HepG2 (cell line): ENCODE data around the gene ETV2. TPM values are rescaled to one million over a fixed set of nuclear protein-coding genes. Genes with fewer than 3 reads are reported as not detected.
A peak's percentile ranks its signal among the peaks of the same experiment; 100 is the strongest.
"Not testable (repeated sequence)": the region's sequence is repeated elsewhere in the genome, so short reads cannot be mapped to it uniquely, and the experiment has no call there.

ENCODE experiments used
- ATAC-seq: fragments of 200-7000 bp; cut with Tn5 transposase; 3 replicates; pipeline ENCODE4 v1.9.1; 2020; ENCODE audit warnings: mild to moderate bottlenecking, moderate library complexity
- BruUV-seq: library from RNA; stranded (reverse); fragments of 400-500 nt; replicated peaks from 2 replicates; lab custom pipeline; 2021; lab: Mats Ljungman, UMichigan
- CTCF ChIA-PET: fragments of 300-600 bp; formaldehyde crosslinking; extraction: SDS; loops from one replicate; lab custom pipeline; 2021; ENCODE audit warnings: low total read pairs, inconsistent platforms, low intra/inter-chr PET ratio; lab: Yijun Ruan, JAX
- POLR2A ChIA-PET: fragments of 350-600 bp; sonication (Branson Sonifier 250); formaldehyde crosslinking; loops from one replicate; lab custom pipeline; 2020; ENCODE audit warnings: antibody characterized with exemption, inconsistent platforms; lab: Yijun Ruan, JAX
- DNase-seq: peaks from one replicate; pipeline ENCODE4 v3.0.0-alpha.2; 2015; ENCODE audit warnings: low spot score
- FAIRE-seq: peaks from 3 replicates; lab custom pipeline; 2011; peaks lifted over from hg19 to GRCh38; lab: Jason Lieb, UNC
- H2AFZ ChIP-seq: one replicate; pipeline ENCODE4 v1.6.1; 2011; ENCODE audit warnings: low read length, inconsistent platforms
- H3K27ac ChIP-seq: fragments of 300-600 bp; 3 replicates; pipeline ENCODE4 v1.8.0; 2011; ENCODE audit warnings: mixed run types, mild to moderate bottlenecking, mixed read lengths, low read length, inconsistent platforms; ENCODE audit not compliant: insufficient read depth; ENCODE audit errors: extremely low read length
- H3K27me3 ChIP-seq, 2 experiments: fragments of 200-600 bp in 1 of 2; 2 replicates in 1 of 2; 3 replicates in 1 of 2; pipeline versions ENCODE4 v1.6.0 to v1.8.0; 2011; ENCODE audit warnings: low read length in 2 of 2, mild to moderate bottlenecking in 2 of 2, moderate library complexity in 2 of 2, inconsistent platforms in 1 of 2; ENCODE audit not compliant: insufficient read depth in 2 of 2, control insufficient read depth in 1 of 2
- H3K36me3 ChIP-seq, 2 experiments: fragments of 200-600 bp in 1 of 2; replicated peaks in 1 of 2; 2 replicates in 1 of 2; 3 replicates in 1 of 2; pipeline versions ENCODE4 v1.5.1 to v1.8.0; 2011; ENCODE audit warnings: low read length in 2 of 2, inconsistent platforms in 1 of 2; ENCODE audit not compliant: insufficient read depth in 2 of 2, control insufficient read depth in 1 of 2
- H3K4me1 ChIP-seq: 2 replicates; pipeline ENCODE4 v1.5.1; 2012; ENCODE audit warnings: low read length, inconsistent platforms; ENCODE audit not compliant: insufficient read depth
- H3K4me2 ChIP-seq: 2 replicates; pipeline ENCODE4 v1.6.0; 2011; ENCODE audit warnings: low read depth, low read length, inconsistent platforms
- H3K4me3 ChIP-seq, 3 experiments: fragments of 200-600 bp in 1 of 3; sonication (generic), shearing (Covaris generic) in 1 of 3; replicated peaks in 1 of 3; 2 replicates each; pipeline ENCODE4 v1.5.1; 2011 to 2016; ENCODE audit warnings: low read length in 3 of 3, inconsistent platforms in 2 of 3, low read depth in 2 of 3, mild to moderate bottlenecking in 2 of 3, control low read depth in 1 of 3, mixed read lengths in 1 of 3; ENCODE audit not compliant: insufficient read depth in 1 of 3
- H3K79me2 ChIP-seq: one replicate; pipeline ENCODE4 v1.6.1; 2011; ENCODE audit warnings: low read length, inconsistent platforms; ENCODE audit not compliant: insufficient read depth
- H3K9ac ChIP-seq: 2 replicates; pipeline ENCODE4 v1.6.0; 2011; ENCODE audit warnings: mild to moderate bottlenecking, low read depth, low read length, inconsistent platforms; ENCODE audit not compliant: insufficient read depth
- H3K9me3 ChIP-seq: 2 replicates; pipeline ENCODE4 v1.5.1; 2012; ENCODE audit warnings: mild to moderate bottlenecking, low read length
- H4K20me1 ChIP-seq: 2 replicates; pipeline ENCODE4 v1.6.0; 2011; ENCODE audit warnings: inconsistent platforms, mild to moderate bottlenecking, low read length, moderate library complexity; ENCODE audit not compliant: insufficient read depth
- ZBTB2 ChIP-seq: sonication (generic); formaldehyde crosslinking; IDR thresholded peaks from 2 replicates; pipeline ENCODE4 v1.8.0; 2022; ENCODE audit warnings: low read depth, missing genetic modification reagents
- ZNF296 ChIP-seq: sonication (generic); formaldehyde crosslinking; conservative IDR thresholded peaks from 2 replicates; pipeline ENCODE4 v1.5.0; 2020; ENCODE audit warnings: mild to moderate bottlenecking, missing genetic modification reagents
- ZNF772 ChIP-seq: sonication (generic); formaldehyde crosslinking; IDR thresholded peaks from 2 replicates; pipeline ENCODE4 v1.5.0; 2020; ENCODE audit warnings: mild to moderate bottlenecking, missing genetic modification reagents
- ZSCAN29 ChIP-seq: sonication (generic); formaldehyde crosslinking; conservative IDR thresholded peaks from 2 replicates; pipeline ENCODE4 v1.4.0; 2020; ENCODE audit warnings: mild to moderate bottlenecking, missing genetic modification reagents
- ZXDC ChIP-seq: sonication (generic); formaldehyde crosslinking; IDR thresholded peaks from 2 replicates; pipeline ENCODE4 v1.5.0; 2020; ENCODE audit warnings: mild to moderate bottlenecking, missing genetic modification reagents
- WGBS: methylation state at CpG from one replicate; pipeline ENCODE4 v1.1.6; 2017; ENCODE audit warnings: low lambda C conversion rate; 5-methylcytosine and 5-hydroxymethylcytosine counted together
- in situ Hi-C: cut with HindIII; loops from 2 replicates; pipeline ENCODE4 v1.10.0; 2017; ENCODE audit warnings: low pct_unique_long_range_greater_than_20kb; ENCODE audit not compliant: extremely low pct_ligation_motif_present
- intact Hi-C: fragments of 100-400 bp; cut with micrococcal nuclease; formaldehyde crosslinking; loops from one replicate; pipeline ENCODE4 v1.10.0; 2022; ENCODE audit not compliant: unreplicated experiment
- polyA plus RNA-seq, 8 experiments: library from polyadenylated mRNA; depleted of rRNA in 3 of 8; stranded (reverse) in 7 of 8; unstranded in 1 of 8; fragments of >200 nt; fragmentation: Illumina TruSeq in 4 of 8; extraction: Trizol in 4 of 8; gene quantifications; 2 replicates each; pipeline versions ENCODE4 v1.2.1 to v1.2.3, GENCODE V29; 2011 to 2016; ENCODE audit warnings: low read depth in 4 of 8, missing spikeins in 1 of 8, mixed read lengths in 1 of 8; ENCODE audit not compliant: insufficient read depth in 1 of 8
- total RNA-seq, 5 experiments: library from RNA; depleted of rRNA; stranded (reverse); fragments of >200 nt; fragmentation: Illumina TruSeq; extraction: Trizol; gene quantifications; 2 replicates each; pipeline ENCODE4 v1.2.3, GENCODE V29; 2016; ENCODE audit warnings: low read depth in 1 of 5

Gene ETV2
- total and polyA plus RNA-seq, 2 of the 13 experiments (the other 11 are each of a cell fraction or from before 2014, with no cell fraction given): 0.07 to 0.20 TPM

GRCh38 chr19:35601971-35602370 is 39.6 kb upstream of the ETV2 start (continued):
- no peak for TF ChIP-seq ZBTB2

GRCh38 chr19:35604436-35604835 is 37.1 kb upstream of the ETV2 start:
- TSS peak; percentile 99 for BruUV-seq
- ATAC-seq, CTCF ChIA-PET, FAIRE-seq, in situ Hi-C loops, H4K20me1 ChIP-seq, DNase-seq, H3K79me2 ChIP-seq, H2AFZ ChIP-seq, intact Hi-C loops, H3K36me3 ChIP-seq: not testable (repeated sequence)
- Histone ChIP-seq H3K9ac (peak overlapping the region; percentile 56), H3K4me1 (peaks cover 20% of the 10 kb centered on the region), H3K27ac (peak overlapping the region; percentile 80), H3K27me3 (peaks cover 0 to 11% of the 10 kb centered on the region in 2 experiments; a peak in 1 of 5 replicates), H3K9me3 (peaks cover 23% of the 10 kb centered on the region), H3K4me3 (peak overlapping the region; percentile 19 to 60 (median 46); a peak in 3 of 6 replicates), H3K4me2 (peak overlapping the region; percentile 76)
- POLR2A ChIA-PET: interaction anchor here (1.0 to 3.0 kb wide), 5 partner anchors 8 to 57 kb away, joined by 5 to 13 read pairs (median 6); partner anchors contain the start of gene COX6B1
- TF ChIP-seq ZNF296 (CRISPR knock-in tag) (peak; percentile 34; the same call in 1 of the 2 replicates), ZNF772 (CRISPR knock-in tag) (peak; percentile 12; the same call in 1 of the 2 replicates), ZSCAN29 (0 out of 2 replicates have a peak, but pooled peaks have one; percentile 13), ZXDC (0 out of 2 replicates have a peak, but pooled peaks have one; percentile 46)
- WGBS: 13% methylated on average over 4 of the region's 4 CpGs
